AG04449 (cell line): ENCODE data around the gene SMARCB1.

Experiments
- CTCF ChIA-PET: fragments of 350-600 bp; formaldehyde crosslinking; extraction: SDS; loops from one replicate; lab custom pipeline; 2021; ENCODE audit warnings: antibody characterized with exemption; lab: Yijun Ruan, JAX
- POLR2A ChIA-PET: fragments of 400-600, 350-600 bp; formaldehyde crosslinking; extraction: SDS; loops from one replicate; lab custom pipeline; 2020; ENCODE audit warnings: antibody characterized with exemption, inconsistent platforms; lab: Yijun Ruan, JAX
- DNase-seq: peaks from one replicate; pipeline ENCODE4 v3.0.0-alpha.2; 2010; ENCODE audit warnings: low read depth, low spot score
- H3K4me3 ChIP-seq: 2 replicates; pipeline ENCODE4 v1.5.1; 2011; ENCODE audit warnings: low read depth, mild to moderate bottlenecking, control low read depth, low read length
- CTCF ChIP-seq: IDR thresholded peaks from one replicate; pipeline ENCODE4 v1.5.1; 2011; ENCODE audit warnings: mild to moderate bottlenecking, moderate library complexity, low read length, control low read depth, inconsistent platforms; ENCODE audit not compliant: insufficient read depth; ENCODE audit errors: missing control alignments

The SMARCB1 gene

GRCh38 chr22:23775779-23776375 lies 10.9 kb upstream of the SMARCB1 start:
- no peak for TF ChIP-seq CTCF
- no peak overlapping the region for H3K4me3 ChIP-seq
- POLR2A ChIA-PET, result no interaction called here
- CTCF ChIA-PET, result interaction anchor here (0.7 to 17.1 kb wide), 7 partner anchors 9 to 72 kb away, joined by 3 to 387 read pairs (median 3); partner anchors contain the start of gene CHCHD10
- DNase-seq, result no peak

- ChIA-PET POLR2A (interaction anchor here (0.7 kb wide), 1 partner anchor 116 kb away, joined by 3 read pairs; the partner anchor contains the start of gene MIF), CTCF (interaction anchor here (1.2 to 17.1 kb wide), 4 partner anchors 9 to 80 kb away, joined by 3 to 387 read pairs (median 8); partner anchors contain the start of genes CHCHD10 and SLC2A11)
- no peak for DNase-seq
- no peak overlapping the region for H3K4me3 ChIP-seq
- no peak for TF ChIP-seq CTCF
Observed at GRCh38 chr22:23777776-23778576, 8.8 kb upstream of the SMARCB1 start.

GRCh38 chr22:23778577-23778900 lies 8.2 kb upstream of the SMARCB1 start:
- CTCF ChIA-PET, result interaction anchor here (1.2 to 17.1 kb wide), 5 partner anchors 10 to 79 kb away, joined by 3 to 387 read pairs (median 5); partner anchors contain the start of genes CHCHD10 and SLC2A11
- no peak overlapping the region for H3K4me3 ChIP-seq
- DNase-seq, result no peak
- POLR2A ChIA-PET, result no interaction called here
- TF ChIP-seq CTCF, result no peak

GRCh38 chr22:23779083-23779482 lies 7.7 kb upstream of the SMARCB1 start:
- no peak for DNase-seq
- POLR2A ChIA-PET, result no interaction called here
- CTCF ChIA-PET, result interaction anchor here (1.6 to 2.5 kb wide), 2 partner anchors 12 to 71 kb away, joined by 5 to 11 read pairs; partner anchors contain the start of gene CHCHD10
- no peak overlapping the region for H3K4me3 ChIP-seq
- TF ChIP-seq CTCF, result no peak

GRCh38 chr22:23779731-23780130 lies 7.0 kb upstream of the SMARCB1 start:
- H3K4me3 ChIP-seq, result no peak overlapping the region
- ChIA-PET POLR2A (no interaction called here), CTCF (interaction anchor here (1.6 kb wide), 1 partner anchor 70 kb away, joined by 5 read pairs; no protein-coding TSS in a partner anchor)
- no peak for TF ChIP-seq CTCF
- DNase-seq, result no peak

- POLR2A ChIA-PET, result no interaction called here
Observed at GRCh38 chr22:23780146-23780748, 6.5 kb upstream of the SMARCB1 start.

More at GRCh38 chr22:23780146-23780748, 6.5 kb upstream of the SMARCB1 start:
- H3K4me3 ChIP-seq, result no peak overlapping the region
- CTCF ChIA-PET, result interaction anchor here (1.0 to 2.5 kb wide), 3 partner anchors 9 to 70 kb away, joined by 4 to 11 read pairs (median 5); no protein-coding TSS in a partner anchor
- no peak for DNase-seq
- no peak for TF ChIP-seq CTCF
